ENCODE results near the gene HHAT. TPM values are rescaled to one million over a fixed set of nuclear protein-coding genes. Genes with fewer than 3 reads are reported as not detected.

The HHAT gene
- polyA plus RNA-seq, 2 donors, result 1.6 to 1.8 TPM

DNA sequence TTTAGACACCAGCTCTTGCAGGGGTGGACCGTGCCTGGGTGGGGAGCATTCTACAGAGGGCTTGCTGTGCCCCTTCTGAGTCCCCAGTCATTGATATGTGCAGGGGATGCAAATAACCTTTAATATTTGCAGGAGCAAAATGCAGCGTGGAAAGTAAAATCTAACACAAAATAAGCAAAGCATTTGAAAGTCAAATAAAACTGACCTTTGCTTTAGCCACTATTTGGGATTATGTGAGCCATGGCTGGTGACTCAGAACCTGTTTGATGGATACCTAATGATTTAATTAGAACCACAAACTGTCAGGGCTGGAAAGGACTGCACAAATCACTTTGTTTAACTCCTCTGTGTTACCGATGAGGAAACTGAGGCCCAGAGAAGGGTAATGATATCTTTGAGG, 377.5 kb downstream of the HHAT start:
- 79 to 84% methylated on average over 3 of the region's 3 CpGs for WGBS, 2 donors
- H3K27ac ChIP-seq (ENCODE audit: low read depth in 2 of 2, low read length in 1 of 2), result no peak overlapping the region
- no peak overlapping the region for H3K4me3 ChIP-seq (ENCODE audit: low read depth in 1 of 2, low read length in 2 of 2)
- no peaks in the 10 kb centered on the region for H3K4me1 ChIP-seq (ENCODE audit: control insufficient read depth in 2 of 2, insufficient read depth in 2 of 2, low read length in 1 of 2)
- no peaks in the 10 kb centered on the region for H3K27me3 ChIP-seq (ENCODE audit: control insufficient read depth in 1 of 2, insufficient read depth in 2 of 2, low read length in 2 of 2)
- no peaks in the 10 kb centered on the region for H3K9me3 ChIP-seq (ENCODE audit: control insufficient read depth in 2 of 2, insufficient read depth in 1 of 2, low read depth in 1 of 2, low read length in 1 of 2)
- no peaks in the 10 kb centered on the region for H3K36me3 ChIP-seq (ENCODE audit: control insufficient read depth in 2 of 2, insufficient read depth in 2 of 2, low read length in 1 of 2)

DNA sequence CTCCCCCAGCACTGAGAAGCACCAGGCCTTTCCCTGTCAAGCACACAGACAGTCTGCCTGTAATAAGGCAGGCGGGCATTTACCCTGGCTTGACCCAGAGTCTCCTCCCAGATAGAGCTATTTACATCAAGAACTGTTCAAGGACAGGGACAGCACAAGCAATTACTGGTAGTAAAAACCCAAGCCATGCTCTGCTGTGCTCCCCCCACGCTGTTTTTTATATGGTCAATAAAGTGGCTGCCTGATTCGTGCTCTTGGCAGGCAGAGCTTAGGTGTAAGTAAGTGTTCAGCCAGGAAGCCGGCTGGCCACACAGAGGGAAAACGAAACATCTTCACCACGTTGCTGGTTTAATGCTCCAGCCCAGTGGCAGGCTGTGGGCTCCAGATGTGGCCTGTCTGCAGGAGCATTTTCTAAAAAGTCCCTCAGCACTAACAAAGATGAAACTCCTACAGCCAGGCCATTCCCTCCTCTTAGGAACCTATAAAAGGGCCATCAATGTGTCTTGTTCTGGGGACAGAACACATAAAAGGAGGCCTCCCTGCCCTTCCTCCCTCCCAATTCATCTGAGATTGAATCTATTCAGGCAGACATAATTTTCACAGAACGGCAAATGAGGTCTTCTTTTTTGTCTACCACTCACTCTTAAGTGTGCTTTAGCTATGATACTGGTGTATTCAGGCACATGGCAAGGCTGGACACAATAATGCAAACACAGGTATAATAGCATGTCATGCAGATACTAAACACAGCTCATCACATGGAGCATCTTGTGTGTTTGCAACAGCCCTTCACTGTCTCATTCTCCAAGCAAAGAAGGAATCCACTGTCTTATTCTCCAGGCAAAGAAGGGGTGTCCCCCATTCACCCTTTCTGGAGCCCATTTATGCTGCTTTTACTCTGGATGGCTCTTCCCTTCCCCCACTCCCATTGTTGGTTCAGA, 378.9 kb downstream of the HHAT start:
- Histone ChIP-seq H3K27me3 (ENCODE audit: control insufficient read depth in 1 of 2, insufficient read depth in 2 of 2, low read length in 2 of 2) (no peaks in the 10 kb centered on the region), H3K27ac (ENCODE audit: low read depth in 2 of 2, low read length in 1 of 2) (no peak overlapping the region), H3K36me3 (ENCODE audit: control insufficient read depth in 2 of 2, insufficient read depth in 2 of 2, low read length in 1 of 2) (no peaks in the 10 kb centered on the region), H3K4me3 (ENCODE audit: low read depth in 1 of 2, low read length in 2 of 2) (no peak overlapping the region), H3K4me1 (ENCODE audit: control insufficient read depth in 2 of 2, insufficient read depth in 2 of 2, low read length in 1 of 2) (no peaks in the 10 kb centered on the region), H3K9me3 (ENCODE audit: control insufficient read depth in 2 of 2, insufficient read depth in 1 of 2, low read depth in 1 of 2, low read length in 1 of 2) (no peaks in the 10 kb centered on the region)
- 74 to 77% methylated on average over 7 of the region's 7 CpGs for WGBS, 2 donors

DNA sequence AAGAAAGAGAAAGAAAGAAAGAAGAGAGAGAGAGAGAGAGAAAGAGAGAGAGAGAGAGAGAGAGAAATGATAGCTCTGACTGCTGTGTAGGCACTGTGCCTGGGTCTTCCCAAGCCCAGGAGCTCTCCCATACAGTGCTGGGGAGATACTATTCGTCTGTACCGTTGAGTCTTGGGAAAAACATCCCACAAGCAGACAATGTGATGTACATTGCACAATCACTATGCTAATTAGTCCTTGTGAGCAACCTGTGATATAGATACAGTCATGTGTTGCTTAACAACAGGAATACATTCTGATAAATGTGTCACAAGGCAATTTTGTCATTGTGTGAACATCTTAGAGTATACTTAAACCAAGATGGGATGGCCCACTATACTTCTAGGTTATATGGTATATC, 381.0 kb downstream of the HHAT start:
- H3K4me1 ChIP-seq (ENCODE audit: control insufficient read depth in 2 of 2, insufficient read depth in 2 of 2, low read length in 1 of 2), result no peaks in the 10 kb centered on the region
- no peak overlapping the region for H3K4me3 ChIP-seq (ENCODE audit: low read depth in 1 of 2, low read length in 2 of 2)
- H3K36me3 ChIP-seq (ENCODE audit: control insufficient read depth in 2 of 2, insufficient read depth in 2 of 2, low read length in 1 of 2), result no peaks in the 10 kb centered on the region
- WGBS, 2 donors, result 77 to 84% methylated on average over 2 of the region's 2 CpGs
- no peak overlapping the region for H3K27ac ChIP-seq (ENCODE audit: low read depth in 2 of 2, low read length in 1 of 2)
- no peaks in the 10 kb centered on the region for H3K9me3 ChIP-seq (ENCODE audit: control insufficient read depth in 2 of 2, insufficient read depth in 1 of 2, low read depth in 1 of 2, low read length in 1 of 2)
- H3K27me3 ChIP-seq (ENCODE audit: control insufficient read depth in 1 of 2, insufficient read depth in 2 of 2, low read length in 2 of 2), result no peaks in the 10 kb centered on the region

DNA sequence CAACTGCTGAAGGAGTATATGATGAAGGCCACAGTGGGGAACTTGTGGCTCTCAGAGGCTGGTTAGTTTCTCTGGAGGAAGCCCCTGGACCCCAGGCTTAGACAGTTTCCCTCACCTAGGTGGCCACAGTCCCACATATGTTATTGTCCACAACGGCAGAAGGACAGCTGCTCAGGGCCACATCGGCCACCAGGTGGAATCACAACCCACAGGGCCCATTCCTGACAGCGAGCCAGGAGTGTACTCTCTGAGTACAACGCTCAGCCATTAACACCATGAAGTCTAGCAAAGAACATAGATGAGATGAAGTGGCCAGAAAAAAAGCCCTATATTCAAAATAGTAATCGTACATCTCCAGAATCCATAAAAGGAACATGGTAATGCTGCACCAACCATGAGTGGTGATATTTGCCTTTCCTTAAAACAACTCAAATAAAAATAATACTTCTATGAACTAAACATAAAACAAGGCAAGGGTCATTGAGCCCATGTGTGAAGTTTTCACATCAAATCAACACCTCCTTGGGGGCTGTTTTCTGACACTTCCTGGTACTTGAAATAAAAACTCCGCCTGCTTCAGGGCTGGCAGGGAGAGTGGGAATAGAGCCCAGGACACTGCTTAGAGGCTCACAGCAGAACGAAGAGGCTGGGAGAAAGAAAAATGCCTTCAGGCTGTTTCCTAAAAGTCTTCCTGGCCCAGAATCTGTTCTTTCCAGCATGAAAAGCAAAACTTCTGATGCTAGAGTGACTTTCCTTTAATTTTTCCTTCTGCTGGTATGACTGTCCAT, 383.3 kb downstream of the HHAT start:
- no peak overlapping the region for H3K27ac ChIP-seq (ENCODE audit: low read depth in 2 of 2, low read length in 1 of 2)
- no peaks in the 10 kb centered on the region for H3K36me3 ChIP-seq (ENCODE audit: control insufficient read depth in 2 of 2, insufficient read depth in 2 of 2, low read length in 1 of 2)
- H3K9me3 ChIP-seq (ENCODE audit: control insufficient read depth in 2 of 2, insufficient read depth in 1 of 2, low read depth in 1 of 2, low read length in 1 of 2), result no peaks in the 10 kb centered on the region
- no peak overlapping the region for H3K4me3 ChIP-seq (ENCODE audit: low read depth in 1 of 2, low read length in 2 of 2)
- H3K27me3 ChIP-seq (ENCODE audit: control insufficient read depth in 1 of 2, insufficient read depth in 2 of 2, low read length in 2 of 2), result no peaks in the 10 kb centered on the region
- WGBS, 2 donors, result 59 to 64% methylated on average over 7 of the region's 7 CpGs
- H3K4me1 ChIP-seq (ENCODE audit: control insufficient read depth in 2 of 2, insufficient read depth in 2 of 2, low read length in 1 of 2), result no peaks in the 10 kb centered on the region

DNA sequence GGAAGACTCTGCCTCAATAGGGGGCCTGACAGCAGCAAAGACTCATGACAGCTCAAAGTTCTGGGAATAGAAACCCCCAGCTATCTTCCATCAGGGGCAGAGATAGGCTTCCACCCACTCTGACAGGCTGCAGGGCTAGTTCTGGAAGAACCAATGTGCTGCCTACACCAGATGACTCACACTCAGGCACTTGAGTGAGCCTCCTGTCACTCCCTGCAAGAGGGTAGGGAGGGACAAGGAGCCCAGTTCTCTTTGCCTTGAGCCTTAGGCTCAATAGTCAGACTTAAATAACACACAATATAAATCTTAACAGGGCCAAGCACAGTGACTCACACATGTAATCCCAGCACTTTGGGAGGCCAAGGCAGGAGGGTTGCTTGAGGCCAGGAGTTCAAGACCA, 386.4 kb downstream of the HHAT start:
- no peaks in the 10 kb centered on the region for H3K4me1 ChIP-seq (ENCODE audit: control insufficient read depth in 2 of 2, insufficient read depth in 2 of 2, low read length in 1 of 2)
- H3K27me3 ChIP-seq (ENCODE audit: control insufficient read depth in 1 of 2, insufficient read depth in 2 of 2, low read length in 2 of 2), result peaks cover 0 to 2% of the 10 kb centered on the region in 2 donors
- no peaks in the 10 kb centered on the region for H3K36me3 ChIP-seq (ENCODE audit: control insufficient read depth in 2 of 2, insufficient read depth in 2 of 2, low read length in 1 of 2)
- no peaks in the 10 kb centered on the region for H3K9me3 ChIP-seq (ENCODE audit: control insufficient read depth in 2 of 2, insufficient read depth in 1 of 2, low read depth in 1 of 2, low read length in 1 of 2)
- no peak overlapping the region for H3K27ac ChIP-seq (ENCODE audit: low read depth in 2 of 2, low read length in 1 of 2)
- no peak overlapping the region for H3K4me3 ChIP-seq (ENCODE audit: low read depth in 1 of 2, low read length in 2 of 2)

DNA sequence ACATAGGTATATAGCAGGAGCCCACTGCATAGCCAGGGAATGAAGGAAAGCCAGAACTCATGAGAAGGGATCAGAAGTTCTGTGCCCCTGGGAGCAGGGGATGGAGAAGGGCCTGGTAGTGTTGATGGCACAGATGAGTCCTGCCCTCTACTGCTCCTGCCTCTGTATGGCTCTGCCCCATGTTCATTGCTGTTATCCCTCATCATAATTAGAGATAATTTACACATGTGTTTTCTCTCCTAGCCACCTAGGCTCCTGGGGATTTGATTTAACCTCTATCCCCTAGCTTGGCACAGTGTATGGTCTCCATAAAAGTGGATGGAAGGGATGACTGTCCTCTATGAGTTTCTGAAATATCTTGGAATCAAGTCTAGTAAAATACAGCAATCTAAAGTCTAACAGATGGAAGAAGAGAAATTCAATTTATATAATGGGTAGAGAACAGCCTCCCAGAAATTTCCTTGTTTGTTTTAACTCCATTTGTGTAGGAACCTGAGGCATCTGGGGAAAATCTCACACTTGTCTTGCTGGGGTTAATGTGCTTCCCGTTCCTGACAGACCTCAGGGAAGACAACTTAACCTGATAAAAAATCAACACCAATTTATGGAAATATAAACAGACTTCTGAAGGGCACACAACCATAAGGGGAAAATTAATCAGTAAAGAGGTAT, 393.8 kb downstream of the HHAT start:
- no peaks in the 10 kb centered on the region for H3K36me3 ChIP-seq (ENCODE audit: control insufficient read depth in 2 of 2, insufficient read depth in 2 of 2, low read length in 1 of 2)
- no peak overlapping the region for H3K4me3 ChIP-seq (ENCODE audit: low read depth in 1 of 2, low read length in 2 of 2)
- no peaks in the 10 kb centered on the region for H3K9me3 ChIP-seq (ENCODE audit: control insufficient read depth in 2 of 2, insufficient read depth in 1 of 2, low read depth in 1 of 2, low read length in 1 of 2)
- H3K27me3 ChIP-seq (ENCODE audit: control insufficient read depth in 1 of 2, insufficient read depth in 2 of 2, low read length in 2 of 2), result peaks cover 0 to 2% of the 10 kb centered on the region in 2 donors
- no peaks in the 10 kb centered on the region for H3K4me1 ChIP-seq (ENCODE audit: control insufficient read depth in 2 of 2, insufficient read depth in 2 of 2, low read length in 1 of 2)
- 39 to 45% methylated on average over 1 of the region's 1 CpG for WGBS, 2 donors
- H3K27ac ChIP-seq (ENCODE audit: low read depth in 2 of 2, low read length in 1 of 2), result no peak overlapping the region

DNA sequence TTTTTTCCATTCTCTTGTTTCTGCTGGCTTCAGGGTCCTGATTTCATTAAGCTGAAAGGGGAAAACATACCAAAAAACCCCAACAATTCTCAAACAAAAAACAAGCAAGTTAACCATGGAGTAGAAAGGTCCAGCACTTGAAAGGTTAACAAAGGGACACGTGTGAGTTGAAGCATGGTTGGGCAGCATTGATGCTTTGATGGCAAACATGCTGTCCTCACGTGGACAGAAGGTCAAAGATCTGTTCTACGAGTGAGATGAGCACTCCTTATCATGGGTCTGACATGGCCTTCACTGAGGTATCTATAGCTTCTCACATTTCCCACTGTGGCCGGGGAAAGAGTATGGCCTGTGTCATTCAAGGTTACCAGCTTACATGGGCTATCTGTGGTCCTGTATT, 394.9 kb downstream of the HHAT start:
- Histone ChIP-seq H3K4me3 (ENCODE audit: low read depth in 1 of 2, low read length in 2 of 2) (no peak overlapping the region), H3K4me1 (ENCODE audit: control insufficient read depth in 2 of 2, insufficient read depth in 2 of 2, low read length in 1 of 2) (no peaks in the 10 kb centered on the region), H3K36me3 (ENCODE audit: control insufficient read depth in 2 of 2, insufficient read depth in 2 of 2, low read length in 1 of 2) (no peaks in the 10 kb centered on the region), H3K27ac (ENCODE audit: low read depth in 2 of 2, low read length in 1 of 2) (no peak overlapping the region), H3K27me3 (ENCODE audit: control insufficient read depth in 1 of 2, insufficient read depth in 2 of 2, low read length in 2 of 2) (peaks cover 0 to 2% of the 10 kb centered on the region in 2 donors), H3K9me3 (ENCODE audit: control insufficient read depth in 2 of 2, insufficient read depth in 1 of 2, low read depth in 1 of 2, low read length in 1 of 2) (no peaks in the 10 kb centered on the region)
- WGBS, 2 donors, result 38 to 44% methylated on average over 4 of the region's 4 CpGs

DNA sequence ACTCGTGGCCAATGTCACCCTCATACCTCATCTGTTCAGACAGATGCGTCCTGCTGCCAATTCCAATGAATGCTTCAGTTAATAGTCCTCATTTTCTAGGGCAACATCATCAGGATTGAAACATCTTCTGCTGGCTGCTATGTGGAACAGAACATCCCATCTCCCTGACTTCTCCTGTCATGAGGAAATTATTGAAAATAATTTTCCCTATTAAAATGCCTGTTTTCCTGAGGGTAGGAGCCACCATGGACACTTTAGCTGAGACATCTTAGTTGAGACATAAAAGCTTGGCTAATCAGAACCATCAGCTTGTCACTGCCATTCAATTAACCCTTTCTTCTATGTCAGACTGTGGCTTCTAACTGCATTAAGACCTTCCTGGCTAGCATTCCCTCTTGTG, 396.1 kb downstream of the HHAT start:
- no peak overlapping the region for H3K27ac ChIP-seq (ENCODE audit: low read depth in 2 of 2, low read length in 1 of 2)
- H3K4me1 ChIP-seq (ENCODE audit: control insufficient read depth in 2 of 2, insufficient read depth in 2 of 2, low read length in 1 of 2), result no peaks in the 10 kb centered on the region
- WGBS, 2 donors, result 76 to 82% methylated on average over 2 of the region's 2 CpGs

More for the DNA sequence above, 396.1 kb downstream of the HHAT start:
- Histone ChIP-seq H3K4me3 (ENCODE audit: low read depth in 1 of 2, low read length in 2 of 2) (no peak overlapping the region), H3K36me3 (ENCODE audit: control insufficient read depth in 2 of 2, insufficient read depth in 2 of 2, low read length in 1 of 2) (no peaks in the 10 kb centered on the region), H3K27me3 (ENCODE audit: control insufficient read depth in 1 of 2, insufficient read depth in 2 of 2, low read length in 2 of 2) (no peaks in the 10 kb centered on the region), H3K9me3 (ENCODE audit: control insufficient read depth in 2 of 2, insufficient read depth in 1 of 2, low read depth in 1 of 2, low read length in 1 of 2) (no peaks in the 10 kb centered on the region)
